Suprapubic skin (tissue), 4 donors: Measurements from ENCODE around the gene YJU2.

Experiments
- CTCF ChIP-seq, 2 donors: fragments of 200-600 bp in 1 of 2; fragments of 450-650 bp in 1 of 2; sonication (generic) in 1 of 2; IDR thresholded peaks; one replicate each; pipeline ENCODE4 v1.5.1; 2016 to 2019; ENCODE audit warnings: antibody characterized with exemption in 2 of 2, mild to moderate bottlenecking in 1 of 2, moderate library complexity in 1 of 2
- EP300 ChIP-seq: sonication (generic); formaldehyde crosslinking; IDR thresholded peaks from one replicate; pipeline ENCODE4 v1.6.1; 2017; ENCODE audit warnings: antibody characterized with exemption
- POLR2A ChIP-seq, 2 donors: fragments of 450-650 bp; IDR thresholded peaks; one replicate each; pipeline ENCODE4 v1.6.1; 2017; ENCODE audit warnings: antibody characterized with exemption in 2 of 2, mild to moderate bottlenecking in 2 of 2, moderate library complexity in 2 of 2
- POLR2AphosphoS5 ChIP-seq, 3 donors: sonication (generic); formaldehyde crosslinking; IDR thresholded peaks; one replicate each; pipeline ENCODE4 v1.6.1; 2017; ENCODE audit warnings: antibody characterized with exemption in 3 of 3

GRCh38 chr19:4295972-4296771 is 49.3 kb downstream of the YJU2 start:
- TF ChIP-seq POLR2AphosphoS5 (IDR thresholded peaks at IDR 0.05) = no peak
- TF ChIP-seq EP300 = no peak
- TF ChIP-seq POLR2A (IDR thresholded peaks at IDR 0.05) = no peak
- no peak for TF ChIP-seq CTCF (IDR thresholded peaks at IDR 0.05)
